Measurements from ENCODE around the gene SLC44A2.

DNA sequence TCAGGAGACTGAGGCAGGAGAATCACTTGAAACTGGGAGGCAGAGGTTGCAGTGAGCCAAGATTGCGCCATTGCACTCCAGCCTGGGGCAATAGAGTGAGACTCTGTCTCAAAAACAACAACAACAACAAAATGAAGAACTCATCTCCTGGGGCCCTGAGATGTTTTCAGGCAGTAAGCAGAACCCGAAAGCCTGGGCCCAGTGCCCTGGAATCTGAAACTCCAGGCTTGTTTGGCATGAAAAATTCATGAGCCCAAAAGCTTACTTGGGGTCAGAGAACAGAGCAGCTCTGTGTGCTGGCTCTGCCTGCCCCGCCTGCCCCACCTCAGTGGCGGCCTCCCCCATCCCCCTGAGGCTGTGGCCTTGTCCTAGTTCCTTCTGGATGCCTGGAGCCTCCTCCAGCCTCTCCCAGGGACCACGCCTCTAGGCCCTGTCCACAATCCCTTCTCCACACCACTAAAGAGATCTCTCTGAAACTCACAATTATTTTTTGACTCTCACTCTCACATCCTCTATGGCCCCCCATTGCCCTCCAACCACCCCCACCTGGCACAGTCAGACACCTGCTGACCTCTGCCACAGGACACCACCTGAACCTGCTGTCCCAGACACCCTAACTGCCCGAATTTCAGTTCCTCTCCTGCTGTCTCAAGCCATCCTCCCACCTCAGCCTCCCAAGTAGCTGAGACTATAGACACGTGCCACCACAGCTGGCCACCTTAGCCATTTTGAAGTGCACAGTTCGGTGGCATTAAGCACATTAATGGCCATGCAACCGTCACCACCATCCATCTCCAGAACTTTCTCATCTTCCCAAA is 31.3 kb upstream of the SLC44A2 start:
- TF ChIP-seq CTCF (IDR thresholded peaks at IDR 0.05) (no peak), POLR2A (IDR thresholded peaks at IDR 0.05) (no peak)
